ENCODE results near the gene BEGAIN.
A peak's percentile ranks its signal among the peaks of the same experiment; 100 is the strongest.

The BEGAIN gene

DNA sequence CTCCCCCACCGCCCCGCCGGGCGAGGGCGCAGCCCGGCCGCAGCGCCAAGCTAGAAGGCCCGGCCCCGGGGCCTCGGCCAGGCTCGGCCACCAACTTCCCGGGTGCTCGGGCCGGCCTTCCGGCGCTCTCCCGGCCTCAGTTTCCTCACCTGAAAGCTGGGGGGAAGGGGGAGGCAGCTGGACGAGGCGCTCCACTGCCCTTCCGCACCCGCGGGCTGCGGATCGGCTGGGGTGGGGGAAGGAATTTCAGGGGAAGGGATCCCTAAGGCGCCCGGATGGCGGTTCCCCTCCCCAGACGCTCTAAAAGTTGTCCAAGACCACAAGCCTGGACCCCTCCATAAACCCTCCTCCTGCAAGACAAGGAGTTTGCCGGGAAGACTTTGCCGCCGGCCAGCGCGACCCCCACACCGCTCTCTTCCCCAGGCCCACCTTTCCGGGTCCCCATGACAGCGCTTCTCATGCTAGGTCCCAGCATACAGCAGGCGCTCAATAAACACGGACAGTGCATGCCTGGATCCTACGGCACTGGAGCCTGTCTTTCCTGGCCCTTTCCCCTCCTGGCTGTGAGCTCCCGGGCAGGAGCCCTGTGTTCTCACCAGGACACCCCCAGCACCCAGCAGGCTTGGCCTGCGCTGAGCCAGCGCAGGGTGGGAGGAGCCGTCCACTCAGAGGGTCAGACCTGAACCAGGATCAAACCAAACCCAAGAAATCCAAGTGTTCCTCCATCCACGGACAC, 18.1 kb downstream of the BEGAIN start:
- DNase-seq: no peak

GRCh38 chr14:100568164-100568997, 18.8 kb downstream of the BEGAIN start:
- DNase-seq: peak in 2 of 56 donors; percentile 15 to 25

- DNase-seq: no peak
Measured at GRCh38 chr14:100567877-100568163, 19.4 kb downstream of the BEGAIN start.

DNA sequence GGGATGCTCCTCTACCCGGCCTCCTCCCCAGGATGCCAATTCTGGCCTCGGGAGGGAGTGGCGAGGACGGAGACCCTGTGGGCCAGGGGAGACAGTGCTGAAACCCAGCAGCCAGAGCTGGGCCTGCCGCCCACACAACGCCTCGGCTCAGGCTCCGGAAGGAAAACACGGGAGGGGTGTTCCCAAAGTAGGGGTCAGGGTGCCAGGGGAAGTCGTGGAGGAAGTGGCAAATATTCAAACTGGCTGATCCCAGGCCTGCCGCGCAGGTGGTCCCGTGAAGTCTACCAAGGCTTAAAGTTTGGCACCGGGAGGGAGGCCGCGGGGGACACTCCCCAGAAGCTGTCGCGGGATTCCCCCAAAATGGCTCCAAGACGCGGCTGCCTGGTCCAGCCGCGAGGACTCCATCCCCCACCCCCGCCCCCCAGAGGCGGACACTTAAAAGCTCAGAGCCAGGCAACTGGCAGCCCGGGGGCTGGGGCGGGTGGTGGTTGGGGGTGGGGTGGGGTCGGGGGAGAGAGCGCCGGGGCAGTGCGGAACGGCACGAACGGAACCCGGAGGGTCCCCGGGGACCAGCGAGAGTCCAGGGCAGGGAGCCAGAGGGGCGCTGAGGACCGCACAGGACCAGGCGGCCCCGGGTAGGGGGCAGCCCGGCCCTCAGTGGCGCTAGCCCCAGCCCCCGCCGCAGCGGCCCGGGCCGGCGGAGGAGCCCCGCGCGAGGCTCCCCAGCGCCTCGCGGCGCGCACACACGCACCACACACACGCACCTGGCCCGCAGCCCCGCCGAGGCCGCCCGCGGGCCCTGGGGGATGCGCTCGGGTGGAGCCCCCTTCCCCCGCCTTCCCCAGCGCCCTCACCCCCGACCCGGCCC, 20.0 kb downstream of the BEGAIN start:
- peak in 7 of 56 donors; percentile 10 to 66 (median 24) for DNase-seq

DNA sequence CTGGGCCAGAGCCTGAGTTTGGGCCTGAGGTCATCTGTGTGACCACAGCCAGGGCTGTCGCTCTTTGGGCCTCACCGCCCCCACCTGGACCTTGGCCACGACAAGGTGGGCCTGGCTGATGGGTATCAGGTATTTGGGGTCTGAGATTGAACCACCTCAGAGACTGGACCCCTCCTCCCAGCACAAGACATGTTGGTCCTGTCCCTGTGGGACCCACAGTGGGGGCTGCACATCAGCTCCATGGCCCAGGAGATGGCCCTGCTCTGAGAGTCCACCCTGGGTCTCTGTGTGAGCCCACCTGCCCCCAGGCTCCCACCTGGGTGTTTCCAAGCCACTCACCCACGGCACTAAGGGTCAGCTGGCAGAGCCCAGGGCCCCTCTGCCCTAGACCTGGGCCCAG, 20.6 kb downstream of the BEGAIN start:
- DNase-seq: no peak

DNA sequence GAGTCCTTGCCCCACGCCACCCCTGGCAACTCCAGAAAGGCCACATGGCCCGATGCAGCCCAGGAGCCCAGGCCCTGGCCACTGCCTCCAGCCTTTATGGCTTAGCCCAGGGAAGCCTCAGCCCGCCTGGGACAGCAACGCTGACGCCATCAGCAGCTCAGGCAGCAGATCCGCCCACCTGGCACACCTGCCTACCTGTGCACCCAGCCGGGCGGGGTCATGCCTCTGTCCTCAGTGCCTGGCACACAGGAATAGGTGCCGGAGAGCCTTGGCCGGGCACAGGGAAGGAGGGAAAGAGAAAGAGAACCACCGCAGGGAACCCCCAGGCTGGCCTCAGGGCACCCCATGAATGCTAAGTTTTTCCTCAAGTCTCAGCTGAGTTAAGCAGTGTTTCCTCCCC, 21.1 kb downstream of the BEGAIN start:
- DNase-seq: no peak

DNA sequence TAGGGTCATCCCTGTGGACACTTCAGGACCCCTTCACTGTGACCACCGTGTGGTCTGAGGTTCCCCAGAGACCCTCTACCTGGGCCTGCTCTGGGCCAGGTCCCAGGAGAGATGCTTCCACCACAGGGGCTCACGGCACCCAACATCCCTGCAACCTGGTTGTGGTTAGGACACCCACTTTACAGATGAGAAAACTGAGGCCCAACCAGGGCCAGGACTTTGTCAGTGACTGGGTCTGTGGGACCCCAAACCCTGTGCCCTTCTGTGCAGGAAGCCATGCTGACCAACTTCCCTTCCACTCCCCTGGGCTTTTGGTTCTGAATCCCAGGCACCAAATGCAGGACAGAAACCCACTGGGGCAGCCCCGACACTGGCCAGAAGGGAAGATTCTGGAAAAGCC, 21.6 kb downstream of the BEGAIN start:
- DNase-seq: no peak

- DNase-seq: peak in 8 of 56 donors; percentile 10 to 61 (median 32)
Measured at GRCh38 chr14:100564512-100564911, 22.7 kb downstream of the BEGAIN start.

GRCh38 chr14:100562751-100563150, 24.5 kb downstream of the BEGAIN start:
- DNase-seq: no peak

- no peak for DNase-seq
Measured at GRCh38 chr14:100561005-100561404, 26.2 kb downstream of the BEGAIN start.

- DNase-seq: no peak
Measured at GRCh38 chr14:100560471-100560870, 26.7 kb downstream of the BEGAIN start.

DNA sequence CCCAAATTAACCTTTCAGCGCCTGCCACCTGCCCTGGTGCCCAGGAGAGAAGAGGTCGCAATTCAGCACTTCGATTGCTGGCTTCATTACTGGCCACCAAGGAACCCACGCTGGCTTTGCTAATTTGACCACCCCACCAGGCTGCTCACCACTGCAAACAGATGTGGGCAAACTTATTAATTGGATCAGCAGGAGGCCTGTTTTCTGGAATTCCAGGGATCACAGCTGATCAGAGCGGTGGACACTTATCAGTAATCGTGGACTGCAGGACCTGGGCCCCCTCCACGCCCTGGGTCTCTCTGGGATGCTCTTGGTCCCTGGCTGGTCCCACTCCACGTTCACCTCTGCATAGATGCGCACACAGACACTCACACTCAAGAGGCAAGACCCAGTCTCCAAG, 27.8 kb downstream of the BEGAIN start:
- DNase-seq: no peak

DNA sequence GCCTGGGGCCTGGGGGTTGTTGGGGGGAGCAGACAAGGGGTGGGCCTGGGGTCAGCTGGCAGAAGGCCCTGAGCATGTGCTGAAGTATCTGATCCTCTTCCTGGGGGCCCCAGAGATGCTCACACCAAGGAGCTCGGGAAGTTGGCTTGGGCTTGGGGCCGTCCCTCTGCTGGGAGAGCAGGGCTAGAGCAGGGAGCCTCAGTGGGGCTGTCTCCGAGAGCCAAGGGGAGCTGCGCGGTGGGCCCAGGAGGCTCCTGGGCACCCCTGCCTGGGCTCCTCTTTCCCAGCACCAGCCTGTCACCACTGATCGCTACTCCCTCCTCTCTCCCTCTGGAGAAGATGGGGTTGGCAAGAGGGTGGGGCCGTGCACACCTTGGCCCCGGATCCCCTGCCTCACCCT, 28.3 kb downstream of the BEGAIN start:
- no peak for DNase-seq

DNA sequence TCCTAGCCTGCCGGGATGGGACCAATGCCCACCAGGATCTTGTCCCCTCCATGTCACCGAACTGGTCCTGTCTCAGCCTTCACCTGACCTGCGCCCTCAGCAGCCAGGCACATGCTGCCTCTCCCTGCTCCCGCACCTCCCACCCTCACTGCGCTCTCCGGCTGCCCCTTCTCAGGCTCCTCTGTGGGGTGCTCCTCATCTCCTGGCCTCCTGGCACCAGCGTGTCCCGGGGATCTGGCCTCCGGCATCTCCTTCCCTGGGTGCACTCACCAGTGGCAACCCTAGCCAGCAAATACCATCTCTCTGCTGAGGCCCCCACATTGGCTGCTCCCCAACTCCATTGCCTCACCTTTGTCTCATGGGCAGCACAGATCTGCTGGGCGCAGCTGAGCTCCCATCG, 29.0 kb downstream of the BEGAIN start:
- no peak for DNase-seq

- peak in 3 of 56 donors; percentile 16 to 29 (median 27) for DNase-seq
Measured at GRCh38 chr14:100557658-100558057, 29.6 kb downstream of the BEGAIN start.

DNA sequence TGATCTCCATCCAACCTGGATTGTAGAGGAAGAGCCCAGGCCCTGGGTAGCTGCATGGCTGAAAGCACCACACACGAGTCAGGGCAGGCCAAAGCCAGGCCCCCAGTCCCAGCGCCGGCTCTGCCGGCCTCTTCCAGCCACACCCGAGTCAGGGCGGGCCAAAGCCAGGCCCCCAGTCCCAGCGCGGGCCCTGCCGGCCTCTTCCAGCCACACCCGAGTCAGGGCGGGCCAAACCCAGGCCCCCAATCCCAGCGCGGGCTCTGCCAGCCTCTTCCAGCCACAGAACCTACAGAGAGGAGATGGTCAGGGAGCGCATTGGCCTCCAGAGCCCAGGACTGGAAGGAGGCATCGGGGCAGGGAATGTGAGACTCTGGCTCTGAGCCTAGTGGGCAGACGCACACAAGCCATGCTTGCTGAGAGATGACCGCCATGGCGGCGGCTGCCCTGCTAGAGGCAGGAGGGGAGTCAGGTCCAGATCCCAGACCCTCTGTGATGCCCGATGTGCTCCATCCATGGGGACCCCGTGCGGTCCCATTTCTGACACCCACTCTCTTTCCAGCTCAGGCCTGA, 30.2 kb downstream of the BEGAIN start:
- DNase-seq: no peak

- DNase-seq: no peak
Measured at GRCh38 chr14:100556140-100556475, 31.1 kb downstream of the BEGAIN start.

DNA sequence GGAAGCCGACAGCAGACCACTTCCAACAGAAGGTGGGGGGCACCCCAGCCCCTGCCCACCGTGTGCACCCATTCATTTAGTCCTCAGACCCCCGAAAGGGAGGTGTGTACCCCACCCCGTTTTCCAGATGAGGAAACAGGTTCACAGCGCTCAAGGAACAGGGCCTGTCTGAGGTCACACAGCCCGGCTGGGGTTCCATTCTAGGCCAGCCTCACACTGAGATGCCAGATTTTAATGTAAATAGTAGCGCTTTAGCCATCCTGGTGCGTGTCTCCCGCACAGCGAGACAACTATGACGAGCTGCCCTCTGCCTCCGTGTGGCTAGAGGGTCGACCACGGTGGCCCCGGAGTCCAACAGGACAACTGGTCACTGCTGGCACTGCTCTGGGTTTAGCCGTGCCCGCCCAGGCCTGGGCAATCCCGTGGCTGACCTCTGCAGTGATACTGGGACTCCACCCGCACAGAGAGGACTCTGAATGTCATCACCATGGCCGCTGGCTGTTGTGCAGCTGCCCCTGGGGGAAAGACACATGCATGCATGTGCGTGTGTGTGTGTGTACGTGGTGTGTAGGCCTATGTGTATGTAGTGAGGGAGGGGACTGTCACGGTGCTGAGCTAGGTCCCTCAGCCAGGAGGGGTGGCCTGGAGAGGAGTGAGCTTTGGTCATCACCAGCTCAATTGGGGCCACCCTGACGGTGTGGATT, 31.6 kb downstream of the BEGAIN start:
- no peak for DNase-seq

DNA sequence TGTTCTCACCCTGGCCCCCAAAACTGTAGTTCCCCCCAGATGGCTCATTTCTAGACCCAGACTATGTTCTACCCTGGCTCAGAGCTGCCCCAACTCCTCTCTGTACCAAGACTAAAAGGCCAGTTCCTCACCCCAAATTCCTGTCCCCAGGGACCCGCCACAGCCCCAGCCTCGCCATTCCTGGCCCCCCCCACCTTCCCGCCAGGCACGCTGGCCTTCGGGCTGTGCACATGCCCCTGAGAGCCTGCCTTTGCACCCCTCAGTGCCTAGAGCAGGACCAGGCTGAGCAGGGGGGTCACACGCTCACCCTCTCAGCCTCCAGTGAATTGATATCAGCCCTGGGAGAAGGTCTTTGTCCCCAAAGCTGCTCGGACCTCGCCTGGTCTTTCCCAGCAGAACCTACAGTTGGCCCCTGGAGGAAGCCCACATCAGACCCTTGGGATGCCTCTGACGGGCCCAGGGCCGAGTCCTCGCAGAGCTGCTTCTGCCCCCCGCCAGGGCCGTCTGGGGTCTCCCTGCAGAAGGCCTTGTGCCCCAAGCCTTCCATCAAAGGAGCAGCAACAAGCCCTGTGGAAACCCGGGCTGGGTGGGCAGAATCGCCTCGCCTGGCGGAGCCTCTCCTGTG, 32.4 kb downstream of the BEGAIN start:
- DNase-seq: no peak

- no peak for DNase-seq
Measured at GRCh38 chr14:100554082-100554677, 33.0 kb downstream of the BEGAIN start.

Measured in amygdala (tissue), 56 donors.